DOHH2 (cell line): ENCODE measurements around the gene SYNGAP1.

Experiments
- H3F3A ChIP-seq: fragments of 200-600 bp; sonication (generic), shearing (Covaris generic); 2 replicates; pipeline ENCODE4 v1.6.0; 2016; ENCODE audit warnings: antibody characterized with exemption, mild to moderate bottlenecking; ENCODE audit not compliant: control insufficient read depth, insufficient read depth
- H3K27ac ChIP-seq: fragments of 200-600 bp; sonication (generic); 2 replicates; pipeline ENCODE4 v1.5.1; 2014; ENCODE audit warnings: low read depth, mild to moderate bottlenecking, low read length, moderate library complexity
- H3K27me3 ChIP-seq: fragments of 200-600 bp; sonication (generic); 2 replicates; pipeline ENCODE4 v1.6.1; 2014; ENCODE audit warnings: mild to moderate bottlenecking, low read length, mixed read lengths; ENCODE audit not compliant: control insufficient read depth
- H3K36me3 ChIP-seq: fragments of 200-600 bp; sonication (generic); 2 replicates; pipeline ENCODE4 v1.6.1; 2014; ENCODE audit warnings: mild to moderate bottlenecking, low read length, moderate library complexity, mixed read lengths; ENCODE audit not compliant: control insufficient read depth
- H3K4me1 ChIP-seq: fragments of 200-600 bp; sonication (generic); 2 replicates; pipeline ENCODE4 v1.6.1; 2014; ENCODE audit warnings: mild to moderate bottlenecking, low read length, mixed read lengths; ENCODE audit not compliant: control insufficient read depth
- H3K4me2 ChIP-seq: fragments of 200-600 bp; sonication (generic); 2 replicates; pipeline ENCODE4 v1.6.0; 2014; ENCODE audit warnings: mild to moderate bottlenecking, low read length, moderate library complexity
- H3K4me3 ChIP-seq: fragments of 200-600 bp; sonication (generic); 2 replicates; pipeline ENCODE4 v1.5.1; 2014; ENCODE audit warnings: mild to moderate bottlenecking, low read length, mixed read lengths
- H3K79me2 ChIP-seq: fragments of 200-600 bp; sonication (generic); 2 replicates; pipeline ENCODE4 v1.6.1; 2014; ENCODE audit warnings: mild to moderate bottlenecking, low read length, mixed read lengths; ENCODE audit not compliant: control insufficient read depth
- H3K9me2 ChIP-seq: fragments of 200-600 bp; sonication (generic); replicated peaks from 2 replicates; pipeline ENCODE4 v1.6.1; 2014; ENCODE audit warnings: mild to moderate bottlenecking, low read length, mixed read lengths; ENCODE audit not compliant: control insufficient read depth
- H3K9me3 ChIP-seq: fragments of 200-600 bp; sonication (generic); 2 replicates; pipeline ENCODE4 v1.6.1; 2014; ENCODE audit warnings: antibody characterized with exemption, low read length, mixed read lengths; ENCODE audit not compliant: control insufficient read depth, insufficient read depth
- H4K20me1 ChIP-seq: fragments of 200-600 bp; sonication (generic); 2 replicates; pipeline ENCODE4 v1.6.0; 2014; ENCODE audit warnings: low read depth, mild to moderate bottlenecking, antibody characterized with exemption, low read length, moderate library complexity; ENCODE audit not compliant: control insufficient read depth, insufficient read depth
- EZH2phosphoT487 ChIP-seq: fragments of 200-600 bp; sonication (generic); IDR thresholded peaks from 2 replicates; pipeline ENCODE4 v1.6.1; 2017; ENCODE audit warnings: borderline replicate concordance, mild to moderate bottlenecking, antibody characterized with exemption, low read length, moderate library complexity, mixed read lengths
- TF ChIP-seq, protein P1 (sequence below): fragments of 200-600 bp; sonication (generic); IDR thresholded peaks from one replicate; pipeline ENCODE4 v1.5.1; 2014; ENCODE audit warnings: antibody characterized with exemption, mild to moderate bottlenecking, low read depth, low read length; ENCODE audit not compliant: poor library complexity, severe bottlenecking

The SYNGAP1 gene

DNA sequence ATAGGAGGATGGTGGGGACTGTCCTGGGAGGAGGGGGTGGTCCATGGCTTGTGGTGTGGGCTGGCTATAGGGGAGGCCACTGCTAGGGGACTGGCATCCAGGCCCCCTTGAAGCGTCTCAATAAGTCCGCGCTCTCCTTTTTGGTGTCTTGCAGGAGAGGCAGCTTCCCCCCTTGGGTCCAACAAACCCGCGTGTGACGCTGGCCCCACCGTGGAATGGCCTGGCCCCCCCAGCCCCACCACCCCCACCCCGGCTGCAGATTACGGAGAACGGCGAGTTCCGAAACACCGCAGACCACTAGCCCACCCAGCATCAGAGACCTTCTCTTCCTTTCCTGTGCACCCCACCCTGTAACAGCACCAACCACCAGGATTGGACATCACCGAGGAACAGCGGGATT, 31.7 kb downstream of the SYNGAP1 start:
- H3K4me3 ChIP-seq: no peak overlapping the region
- TF ChIP-seq EZH2phosphoT487: no peak
- TF ChIP-seq, protein P1, sequence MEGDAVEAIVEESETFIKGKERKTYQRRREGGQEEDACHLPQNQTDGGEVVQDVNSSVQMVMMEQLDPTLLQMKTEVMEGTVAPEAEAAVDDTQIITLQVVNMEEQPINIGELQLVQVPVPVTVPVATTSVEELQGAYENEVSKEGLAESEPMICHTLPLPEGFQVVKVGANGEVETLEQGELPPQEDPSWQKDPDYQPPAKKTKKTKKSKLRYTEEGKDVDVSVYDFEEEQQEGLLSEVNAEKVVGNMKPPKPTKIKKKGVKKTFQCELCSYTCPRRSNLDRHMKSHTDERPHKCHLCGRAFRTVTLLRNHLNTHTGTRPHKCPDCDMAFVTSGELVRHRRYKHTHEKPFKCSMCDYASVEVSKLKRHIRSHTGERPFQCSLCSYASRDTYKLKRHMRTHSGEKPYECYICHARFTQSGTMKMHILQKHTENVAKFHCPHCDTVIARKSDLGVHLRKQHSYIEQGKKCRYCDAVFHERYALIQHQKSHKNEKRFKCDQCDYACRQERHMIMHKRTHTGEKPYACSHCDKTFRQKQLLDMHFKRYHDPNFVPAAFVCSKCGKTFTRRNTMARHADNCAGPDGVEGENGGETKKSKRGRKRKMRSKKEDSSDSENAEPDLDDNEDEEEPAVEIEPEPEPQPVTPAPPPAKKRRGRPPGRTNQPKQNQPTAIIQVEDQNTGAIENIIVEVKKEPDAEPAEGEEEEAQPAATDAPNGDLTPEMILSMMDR: no peak
- H3K36me3 ChIP-seq: peaks cover 38% of the 10 kb centered on the region
- H3K9me3 ChIP-seq: no peaks in the 10 kb centered on the region
- peaks cover 15% of the 10 kb centered on the region for H3K4me1 ChIP-seq
- no peak overlapping the region for H3K27ac ChIP-seq
- peaks cover 10% of the 10 kb centered on the region for H3F3A ChIP-seq
- no peaks in the 10 kb centered on the region for H3K9me2 ChIP-seq
- no peaks in the 10 kb centered on the region for H3K27me3 ChIP-seq
- H4K20me1 ChIP-seq: no peaks in the 10 kb centered on the region
- peaks cover 37% of the 10 kb centered on the region for H3K79me2 ChIP-seq
- H3K4me2 ChIP-seq: no peak overlapping the region

DNA sequence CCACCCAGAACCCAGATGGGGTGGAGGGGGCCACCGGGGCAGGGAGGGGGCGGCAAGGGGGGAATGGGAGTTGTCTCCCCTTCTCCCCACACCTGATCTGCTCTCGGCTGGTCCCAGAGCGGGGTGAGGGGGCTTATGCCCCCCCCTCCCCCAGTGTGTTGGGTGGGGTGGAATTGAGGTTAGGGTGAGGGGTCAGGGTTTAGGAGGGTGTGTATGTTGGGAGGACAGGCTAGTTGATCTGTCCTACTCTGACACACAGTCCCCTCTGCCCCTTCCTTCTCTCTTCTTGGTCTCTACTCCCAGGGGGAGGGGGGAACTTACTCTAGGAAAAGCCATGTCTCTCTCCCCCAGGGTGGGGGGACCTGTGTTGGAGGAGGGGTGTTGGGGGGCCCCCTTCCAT, 32.6 kb downstream of the SYNGAP1 start:
- H3K36me3 ChIP-seq: peaks cover 43% of the 10 kb centered on the region
- TF ChIP-seq, protein P1: no peak
- no peak for TF ChIP-seq EZH2phosphoT487
- H3K4me2 ChIP-seq: peak overlapping the region; percentile 79
- no peaks in the 10 kb centered on the region for H4K20me1 ChIP-seq
- H3K9me3 ChIP-seq: no peaks in the 10 kb centered on the region
- peaks cover 10% of the 10 kb centered on the region for H3F3A ChIP-seq
- H3K27ac ChIP-seq: no peak overlapping the region
- H3K79me2 ChIP-seq: peaks cover 38% of the 10 kb centered on the region
- H3K9me2 ChIP-seq: no peaks in the 10 kb centered on the region
- no peak overlapping the region for H3K4me3 ChIP-seq
- no peaks in the 10 kb centered on the region for H3K27me3 ChIP-seq
- H3K4me1 ChIP-seq: peaks cover 15% of the 10 kb centered on the region

DNA sequence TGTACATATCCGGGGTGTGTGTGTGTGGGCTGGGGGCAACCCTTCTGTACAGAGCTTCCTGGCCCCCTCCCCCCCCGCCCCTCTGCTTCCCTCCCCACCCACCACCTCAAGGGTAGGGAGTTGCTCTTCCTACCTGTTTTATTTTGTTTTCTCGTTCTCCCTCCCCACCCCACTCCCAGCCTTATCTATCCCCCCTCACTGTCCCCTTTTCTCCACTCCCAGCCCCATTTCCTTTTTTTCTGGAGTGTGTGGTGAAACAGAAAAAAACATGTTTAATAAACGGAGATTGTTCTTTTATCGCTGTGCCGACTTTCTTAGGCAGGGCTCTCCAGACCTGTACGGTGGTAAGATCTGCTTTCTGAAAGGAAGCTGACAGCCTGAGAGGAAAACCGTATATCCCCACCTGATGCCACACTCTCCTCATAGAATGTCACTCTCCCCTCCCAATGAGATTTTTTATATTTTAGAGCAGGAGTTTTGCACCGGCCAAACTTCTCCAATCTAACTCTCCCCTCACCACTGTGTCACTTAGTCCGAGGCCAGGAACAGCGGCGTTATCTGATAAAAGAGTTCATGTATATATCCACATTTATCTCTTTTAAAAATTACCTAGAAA, 33.6 kb downstream of the SYNGAP1 start:
- H3K27ac ChIP-seq: peak overlapping the region; percentile 55
- peaks cover 15% of the 10 kb centered on the region for H3K4me1 ChIP-seq
- H3K9me3 ChIP-seq: no peaks in the 10 kb centered on the region
- no peaks in the 10 kb centered on the region for H3K27me3 ChIP-seq
- peaks cover 38% of the 10 kb centered on the region for H3K79me2 ChIP-seq
- no peaks in the 10 kb centered on the region for H4K20me1 ChIP-seq
- H3K4me2 ChIP-seq: peak overlapping the region; percentile 79
- H3K4me3 ChIP-seq: peak overlapping the region; percentile 100
- TF ChIP-seq, protein P1: no peak
- TF ChIP-seq EZH2phosphoT487: no peak
- no peaks in the 10 kb centered on the region for H3K9me2 ChIP-seq
- H3F3A ChIP-seq: peaks cover 10% of the 10 kb centered on the region
- peaks cover 34% of the 10 kb centered on the region for H3K36me3 ChIP-seq
